ENCODE data around the gene SMARCB1.
A peak's percentile ranks its signal among the peaks of the same experiment; 100 is the strongest.

The SMARCB1 gene

GRCh38 chr22:23786752-23787599 lies at the start of gene SMARCB1:
SMARCB1 (plus strand) TSS chr22:23786966; CDS start chr22:23787170, 204 bp downstream.
- peak within 1 kb of the TSS; percentile 77 for H3K4me3 ChIP-seq (ENCODE audit: low read length)
- peak within 1 kb of the TSS; percentile 69 for H2AFZ ChIP-seq (ENCODE audit: low read length)
- no peaks in the 10 kb centered on the region for H4K20me1 ChIP-seq (ENCODE audit: insufficient read depth, low read length)
- peaks cover 47% of the 10 kb centered on the region for H3K79me2 ChIP-seq (ENCODE audit: low read length)
- TF ChIP-seq CTCF (IDR thresholded peaks at IDR 0.05; ENCODE audit: low read length), result no peak
- no peak for TF ChIP-seq EZH2 (optimal IDR thresholded peaks at IDR 0.05; ENCODE audit: low read depth, low read length)
- no peak for TF ChIP-seq EZH2phosphoT487 (IDR thresholded peaks at IDR 0.05; ENCODE audit: low read length)
- H3K9ac ChIP-seq (ENCODE audit: low read length), result peak within 1 kb of the TSS; percentile 99
- peak within 1 kb of the TSS; percentile 100 for H3K4me2 ChIP-seq (ENCODE audit: low read depth, low read length)
- H3F3A ChIP-seq (ENCODE audit: insufficient read depth, low read length), result peaks cover 15% of the 10 kb centered on the region
- no peaks in the 10 kb centered on the region for H3K9me3 ChIP-seq (replicated peaks; ENCODE audit: insufficient read depth, low read length)
- no peaks in the 10 kb centered on the region for H3K9me2 ChIP-seq (replicated peaks; ENCODE audit: insufficient read depth, low read length)
- H3K27me3 ChIP-seq (replicated peaks; ENCODE audit: insufficient read depth, low read length), result no peaks in the 10 kb centered on the region
- no peaks in the 10 kb centered on the region for H3K36me3 ChIP-seq (replicated peaks; ENCODE audit: insufficient read depth, low read length)
- H3K4me1 ChIP-seq (ENCODE audit: low read length), result peaks cover 18% of the 10 kb centered on the region; the same call in 1 of the 2 replicates
- peak; percentile 89 for DNase-seq
- peak within 1 kb of the TSS; percentile 95 for H3K27ac ChIP-seq (ENCODE audit: low read length)

GRCh38 chr22:23737696-23738095 lies 49.1 kb upstream of the SMARCB1 start:
- H3K79me2 ChIP-seq (ENCODE audit: low read length), result no peaks in the 10 kb centered on the region
- no peaks in the 10 kb centered on the region for H3F3A ChIP-seq (ENCODE audit: insufficient read depth, low read length)
- no peak overlapping the region for H3K4me2 ChIP-seq (ENCODE audit: low read depth, low read length)
- H3K4me1 ChIP-seq (ENCODE audit: low read length), result no peaks in the 10 kb centered on the region
- TF ChIP-seq EZH2 (optimal IDR thresholded peaks at IDR 0.05; ENCODE audit: low read depth, low read length) (no peak), EZH2phosphoT487 (IDR thresholded peaks at IDR 0.05; ENCODE audit: low read length) (no peak), CTCF (IDR thresholded peaks at IDR 0.05; ENCODE audit: low read length) (no peak)
- no peak overlapping the region for H3K9ac ChIP-seq (ENCODE audit: low read length)
- H2AFZ ChIP-seq (ENCODE audit: low read length), result no peak overlapping the region
- H3K4me3 ChIP-seq (ENCODE audit: low read length), result no peak overlapping the region
- H3K9me2 ChIP-seq (replicated peaks; ENCODE audit: insufficient read depth, low read length), result no peaks in the 10 kb centered on the region
- no peaks in the 10 kb centered on the region for H3K36me3 ChIP-seq (replicated peaks; ENCODE audit: insufficient read depth, low read length)
- no peak for DNase-seq
- no peaks in the 10 kb centered on the region for H4K20me1 ChIP-seq (ENCODE audit: insufficient read depth, low read length)
- no peaks in the 10 kb centered on the region for H3K27me3 ChIP-seq (replicated peaks; ENCODE audit: insufficient read depth, low read length)
- no peaks in the 10 kb centered on the region for H3K9me3 ChIP-seq (replicated peaks; ENCODE audit: insufficient read depth, low read length)
- H3K27ac ChIP-seq (ENCODE audit: low read length), result no peak overlapping the region

- DNase-seq, result no peak
- Histone ChIP-seq H3K36me3 (replicated peaks; ENCODE audit: insufficient read depth, low read length) (no peaks in the 10 kb centered on the region), H3K4me3 (ENCODE audit: low read length) (no peak overlapping the region), H3K4me1 (ENCODE audit: low read length) (no peaks in the 10 kb centered on the region), H3K9me2 (replicated peaks; ENCODE audit: insufficient read depth, low read length) (no peaks in the 10 kb centered on the region), H3K79me2 (ENCODE audit: low read length) (no peaks in the 10 kb centered on the region), H3K27me3 (replicated peaks; ENCODE audit: insufficient read depth, low read length) (no peaks in the 10 kb centered on the region), H3K4me2 (ENCODE audit: low read depth, low read length) (no peak overlapping the region), H4K20me1 (ENCODE audit: insufficient read depth, low read length) (no peaks in the 10 kb centered on the region), H3K9me3 (replicated peaks; ENCODE audit: insufficient read depth, low read length) (no peaks in the 10 kb centered on the region), H3K27ac (ENCODE audit: low read length) (no peak overlapping the region), H2AFZ (ENCODE audit: low read length) (no peak overlapping the region), H3K9ac (ENCODE audit: low read length) (no peak overlapping the region), H3F3A (ENCODE audit: insufficient read depth, low read length) (no peaks in the 10 kb centered on the region)
- no peak for TF ChIP-seq EZH2 (optimal IDR thresholded peaks at IDR 0.05; ENCODE audit: low read depth, low read length)
These were observed 44.1 kb upstream of the SMARCB1 start for GRCh38 chr22:23742505-23743264.
